H4 (cell line): ENCODE measurements around the gene OR6C68. TPM values are rescaled to one million over a fixed set of nuclear protein-coding genes. Genes with fewer than 3 reads are reported as not detected.
"Not testable (repeated sequence)": the region's sequence is repeated elsewhere in the genome, so short reads cannot be mapped to it uniquely, and the experiment has no call there.

Source experiments
- DNase-seq: peaks from one replicate; pipeline ENCODE4 v3.0.0-alpha.2; 2015; ENCODE audit warnings: low spot score
- total RNA-seq: library from RNA; depleted of rRNA; stranded (reverse); fragments of >200 nt; shearing (Covaris generic); gene quantifications from 2 replicates; pipeline ENCODE4 v1.2.3, GENCODE V29; 2014; rRNA removed

The OR6C68 gene
- total RNA-seq = not detected in 2 replicates

DNA sequence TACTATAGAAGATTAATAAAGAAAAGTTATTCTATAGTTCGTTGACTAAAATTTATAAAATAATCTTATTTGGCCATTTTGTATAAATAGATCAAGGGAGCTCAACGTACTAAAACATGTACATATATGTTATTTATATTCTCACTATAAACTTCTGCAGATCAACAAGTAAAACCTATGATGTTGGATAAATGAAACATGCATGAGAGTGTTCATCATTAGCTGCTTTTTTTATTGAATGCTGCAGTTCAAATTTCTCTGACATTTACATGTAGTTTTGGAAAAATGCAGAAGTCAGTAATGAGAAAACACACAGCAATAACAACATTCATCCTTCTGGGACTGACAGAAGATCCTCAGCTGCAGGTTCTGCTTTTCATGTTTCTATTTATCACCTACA, at the start of gene OR6C68:
Gene OR6C68 (plus strand): TSS at position 301 of the 400 bp plus-strand sequence. CDS start 0 bp downstream, at position 301.
- DNase-seq = no peak

DNA sequence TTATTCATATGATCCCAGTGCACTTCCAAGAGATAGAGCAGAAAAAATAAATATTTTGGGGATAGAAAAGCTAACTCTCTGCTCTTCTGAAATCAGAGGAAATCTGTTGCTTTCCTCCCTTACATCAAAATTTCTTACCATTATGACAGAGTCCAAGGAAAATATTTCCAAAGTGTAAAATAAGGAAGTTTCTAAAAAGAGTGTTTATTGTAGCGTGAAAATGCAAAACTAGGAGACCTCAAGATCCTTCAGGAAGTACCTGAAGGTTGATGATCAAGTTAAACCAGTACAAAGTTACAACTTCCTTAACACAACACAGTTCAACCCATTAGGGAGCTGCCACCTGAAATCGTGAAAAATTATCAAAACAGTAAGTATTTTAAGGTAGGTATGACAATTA, 48.4 kb upstream of the OR6C68 start, which contains the start of gene OR6C2:
Gene OR6C2 (plus strand): TSS at position 301 of the 400 bp plus-strand sequence. CDS start 8,138 bp downstream, outside the sequence.
- no peak for DNase-seq

- DNase-seq = no peak
These were observed 46.8 kb upstream of the OR6C68 start for GRCh38 chr12:55445357-55445756.

GRCh38 chr12:55446326-55446725, 45.9 kb upstream of the OR6C68 start:
- DNase-seq = no peak

GRCh38 chr12:55448825-55449224, 43.4 kb upstream of the OR6C68 start:
- DNase-seq = no peak

DNA sequence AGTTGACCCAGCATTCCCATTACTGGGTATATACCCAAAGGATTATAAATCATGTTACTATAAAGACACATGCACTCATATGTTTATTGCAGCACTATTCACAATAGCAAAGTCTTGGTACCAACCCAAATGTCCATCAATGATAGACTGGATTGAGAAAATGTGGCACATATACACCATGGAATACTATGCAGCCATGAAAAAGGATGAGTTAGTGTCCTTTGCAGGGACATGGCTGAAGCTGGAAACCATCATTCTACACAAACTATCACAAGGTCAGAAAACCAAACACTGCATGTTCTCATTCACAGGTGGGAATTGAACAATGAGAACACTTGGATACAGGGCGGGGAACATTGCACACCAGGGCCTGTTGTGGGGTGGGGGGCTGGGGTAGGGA, 27.3 kb upstream of the OR6C68 start:
- DNase-seq = not testable (repeated sequence)

DNA sequence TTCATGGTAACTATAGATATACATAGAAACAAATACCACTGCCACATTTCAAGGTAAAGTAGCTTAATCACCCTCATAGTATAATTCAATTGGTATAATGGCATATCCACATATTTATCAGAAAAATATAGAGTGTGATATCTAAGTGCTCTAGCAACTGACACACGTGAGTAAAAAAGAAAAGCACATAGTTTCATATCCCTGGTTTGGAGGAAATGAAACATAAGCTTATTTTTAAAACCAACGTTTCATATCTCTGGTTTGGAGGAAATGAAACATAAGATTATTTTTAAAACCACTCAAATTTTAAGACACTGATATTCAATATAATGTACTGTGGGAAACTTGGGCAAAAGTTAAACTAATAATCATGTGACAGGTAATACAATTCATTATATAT, 24.3 kb upstream of the OR6C68 start:
- no peak for DNase-seq

- no peak for DNase-seq
These were observed 22.9 kb upstream of the OR6C68 start for GRCh38 chr12:55469291-55469690.

DNA sequence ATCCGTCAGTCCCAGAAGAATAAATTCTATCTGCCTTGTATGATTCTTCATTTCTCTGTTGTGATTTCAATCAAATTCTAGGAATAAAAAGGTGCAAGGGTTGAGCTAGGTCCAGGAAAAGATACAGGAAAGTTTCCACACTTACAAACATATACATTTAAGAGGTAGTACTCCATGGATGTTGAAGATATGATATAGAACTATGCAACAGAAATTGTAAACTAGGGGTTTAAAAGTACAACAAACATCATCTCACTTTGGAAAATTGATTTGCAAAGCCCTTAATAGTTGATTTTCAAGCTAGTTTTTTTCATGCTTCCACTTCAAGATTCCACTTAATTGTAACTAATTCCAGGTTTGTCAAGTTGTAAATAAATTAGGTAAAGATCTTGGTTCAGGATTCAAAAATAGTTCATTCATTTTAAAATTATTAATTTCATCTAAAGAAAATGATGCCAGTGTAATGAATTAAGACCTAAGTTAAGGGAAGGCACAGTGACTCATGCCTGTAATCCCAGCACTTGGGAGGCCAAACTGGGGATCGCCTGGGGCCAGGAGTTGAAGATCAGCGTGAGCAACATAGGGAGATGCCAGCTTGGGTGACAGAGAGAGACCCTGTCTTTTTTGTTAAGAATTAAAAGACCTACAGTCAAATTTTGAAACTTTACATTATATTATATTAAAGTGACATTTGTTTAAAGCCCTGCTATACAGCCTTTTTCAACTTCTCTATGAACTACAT, 21.9 kb upstream of the OR6C68 start, which contains the start of gene OR6C70:
Gene OR6C70 (minus strand): TSS at position 51 of the 742 bp plus-strand sequence. CDS start 0 bp downstream, at position 51.
- peak; percentile 12 for DNase-seq

DNA sequence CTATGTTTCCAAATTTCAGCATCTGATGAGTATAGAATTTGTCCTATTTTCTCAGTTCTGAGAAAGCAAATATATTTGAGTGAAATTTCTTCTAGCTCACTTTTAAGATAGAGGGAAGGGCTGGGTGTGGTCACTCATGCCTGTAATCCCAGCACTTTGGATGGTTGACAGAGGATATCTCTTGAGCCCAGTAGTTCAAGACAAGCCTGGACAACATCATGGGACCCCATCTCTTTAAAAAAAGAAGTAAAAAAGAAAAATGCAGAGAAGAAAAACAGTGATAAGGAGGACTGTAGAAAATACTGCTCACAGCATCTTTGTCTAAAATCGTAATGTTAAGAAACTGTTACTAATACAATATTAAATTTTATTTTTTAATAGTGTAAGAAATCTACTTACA, 19.9 kb upstream of the OR6C68 start:
- no peak for DNase-seq

- not testable (repeated sequence) for DNase-seq
These were observed 13.0 kb upstream of the OR6C68 start for GRCh38 chr12:55479136-55479535.

DNA sequence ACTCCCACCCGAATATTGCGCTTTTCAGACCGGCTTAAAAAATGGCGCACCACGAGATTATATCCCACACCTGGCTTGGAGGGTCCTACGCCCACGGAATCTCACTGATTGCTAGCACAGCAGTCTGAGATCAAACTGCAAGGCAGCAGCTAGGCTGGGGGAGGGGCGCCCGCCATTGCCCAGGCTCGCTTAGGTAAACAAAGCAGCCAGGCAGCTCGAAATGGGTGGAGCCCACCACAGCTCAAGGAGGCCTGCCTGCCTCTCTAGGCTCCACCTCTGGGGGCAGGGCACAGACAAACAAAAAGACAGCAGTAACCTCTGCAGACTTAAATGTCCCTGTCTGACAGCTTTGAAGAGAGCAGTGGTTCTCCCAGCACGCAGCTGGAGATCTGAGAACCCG, 7.9 kb upstream of the OR6C68 start:
- not testable (repeated sequence) for DNase-seq

DNA sequence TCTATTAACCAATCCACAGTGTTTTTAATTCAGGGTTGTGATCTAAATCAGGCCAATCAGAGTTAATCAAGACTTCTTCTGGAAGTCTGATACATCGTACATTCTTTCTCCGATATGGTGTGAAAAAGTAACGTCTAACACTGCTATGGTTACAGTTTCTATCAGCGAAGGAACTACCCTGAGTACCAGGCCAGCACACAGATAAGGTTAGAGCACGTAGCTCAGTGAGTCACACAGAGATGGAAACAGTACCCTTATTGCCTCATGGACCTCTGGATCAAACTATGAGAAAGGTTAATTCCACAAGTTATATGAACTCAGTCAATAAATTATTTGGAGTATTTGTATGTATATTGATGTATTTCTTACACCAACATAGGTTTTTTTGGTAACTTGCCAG, 3.3 kb downstream of the OR6C68 start:
- no peak for DNase-seq

GRCh38 chr12:55499231-55499630, 7.1 kb downstream of the OR6C68 start:
- no peak for DNase-seq

- DNase-seq = no peak
These were observed 7.7 kb downstream of the OR6C68 start for GRCh38 chr12:55499810-55500252.

- no peak for DNase-seq
These were observed 9.4 kb downstream of the OR6C68 start for GRCh38 chr12:55501601-55502000.

DNA sequence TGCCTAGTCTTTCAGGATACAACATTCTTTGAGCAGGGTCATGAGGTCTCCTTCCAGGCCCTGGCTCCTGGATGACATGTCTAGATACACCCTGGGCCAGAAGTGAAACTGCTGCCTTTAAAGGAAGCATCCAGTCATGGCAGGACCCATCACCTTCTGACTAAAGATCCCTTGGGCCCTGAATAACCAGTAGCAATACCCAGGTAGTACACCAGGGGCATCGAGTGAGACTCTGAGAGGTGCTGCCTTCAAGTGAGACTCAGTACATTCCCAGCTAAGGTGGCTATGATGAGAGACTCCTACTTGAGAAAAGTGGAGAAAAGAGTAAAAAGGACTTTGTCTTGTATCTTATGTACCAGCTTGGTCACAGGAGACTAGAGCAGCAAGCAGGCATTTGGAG, 23.5 kb downstream of the OR6C68 start:
- DNase-seq = no peak

- no peak for DNase-seq
These were observed 24.2 kb downstream of the OR6C68 start for GRCh38 chr12:55516391-55516790.

Other genes with a start within 250 kb of the OR6C68 start
- not detected in 2 replicates for gene OR6C74, start 247.8 kb upstream of the OR6C68 start, total RNA-seq
- not detected in 2 replicates for gene OR6C6, start 195.8 kb upstream of the OR6C68 start, total RNA-seq
- not detected in 2 replicates for gene OR6C1, start 178.0 kb upstream of the OR6C68 start, total RNA-seq
- not detected in 2 replicates for gene OR6C3, start 161.6 kb upstream of the OR6C68 start, total RNA-seq
- gene OR6C75, start 129.4 kb upstream of the OR6C68 start, total RNA-seq = not detected in 2 replicates
- not detected in 2 replicates for gene OR6C65, start 91.8 kb upstream of the OR6C68 start, total RNA-seq
- not detected in 2 replicates for gene OR6C76, start 66.1 kb upstream of the OR6C68 start, total RNA-seq
- gene OR6C2, start 48.3 kb upstream of the OR6C68 start, total RNA-seq = not detected in 2 replicates
- not detected in 2 replicates for gene OR6C70, start 22.2 kb upstream of the OR6C68 start, total RNA-seq
- gene OR6C4, start 57.2 kb downstream of the OR6C68 start, total RNA-seq = not detected in 2 replicates
- not detected in 2 replicates for gene OR2AP1, start 80.1 kb downstream of the OR6C68 start, total RNA-seq
- gene OR10P1, start 144.5 kb downstream of the OR6C68 start, total RNA-seq = not detected in 2 replicates
- gene ITGA7, start 215.5 kb downstream of the OR6C68 start, total RNA-seq = 0.88 and 1.2 TPM in 2 replicates
- gene BLOC1S1, start 223.7 kb downstream of the OR6C68 start, total RNA-seq = 116 and 160 TPM in 2 replicates
- gene RDH5, start 228.0 kb downstream of the OR6C68 start, total RNA-seq = 0.49 and 0.81 TPM in 2 replicates
- gene CD63, start 236.6 kb downstream of the OR6C68 start, total RNA-seq = 1,118 and 1,197 TPM in 2 replicates